HFF-Myc (cell line): Measurements from ENCODE around the gene CHMP3.

ENCODE experiments used
- DNase-seq: peaks from one replicate; pipeline ENCODE4 v3.0.0-alpha.2; 2011; ENCODE audit warnings: low read depth; ENCODE audit errors: extremely low read depth
- H3K4me3 ChIP-seq: replicated peaks from 2 replicates; pipeline ENCODE4 v1.5.1; 2011; ENCODE audit warnings: low read depth, mild to moderate bottlenecking, control low read depth, low read length
- CTCF ChIP-seq: IDR thresholded peaks from 2 replicates; pipeline ENCODE4 v1.5.1; 2012; ENCODE audit warnings: mild to moderate bottlenecking, low read depth, low read length, control low read depth; ENCODE audit errors: missing control alignments

CHMP3 gene

DNA sequence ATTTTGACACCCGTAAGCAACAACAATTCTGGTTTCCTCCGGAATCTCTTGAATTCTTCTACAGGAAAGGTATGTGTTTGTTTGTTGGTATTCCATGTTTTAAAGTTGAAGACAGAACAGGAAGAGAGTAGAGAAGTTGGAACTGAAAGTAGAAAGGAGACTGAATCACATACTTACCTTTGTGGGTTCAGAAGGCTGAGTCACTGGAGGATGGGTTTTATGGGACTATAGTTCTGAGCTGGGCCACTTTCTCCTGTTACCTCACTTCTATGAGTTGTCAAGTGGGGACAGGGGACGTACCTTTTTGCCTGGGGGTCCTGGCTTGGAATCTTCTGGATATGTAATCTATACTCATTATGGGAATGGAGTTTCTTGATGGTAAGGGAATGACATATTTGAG lies 81.2 kb downstream of the CHMP3 start:
- no peak for DNase-seq
- TF ChIP-seq CTCF: no peak
- no peak overlapping the region for H3K4me3 ChIP-seq

- no peak for DNase-seq
- H3K4me3 ChIP-seq: no peak overlapping the region
- no peak for TF ChIP-seq CTCF
Observed at GRCh38 chr2:86480105-86480504, 83.1 kb downstream of the CHMP3 start.

GRCh38 chr2:86477349-86477748 lies 85.9 kb downstream of the CHMP3 start:
- no peak for DNase-seq
- H3K4me3 ChIP-seq: no peak overlapping the region
- no peak for TF ChIP-seq CTCF

DNA sequence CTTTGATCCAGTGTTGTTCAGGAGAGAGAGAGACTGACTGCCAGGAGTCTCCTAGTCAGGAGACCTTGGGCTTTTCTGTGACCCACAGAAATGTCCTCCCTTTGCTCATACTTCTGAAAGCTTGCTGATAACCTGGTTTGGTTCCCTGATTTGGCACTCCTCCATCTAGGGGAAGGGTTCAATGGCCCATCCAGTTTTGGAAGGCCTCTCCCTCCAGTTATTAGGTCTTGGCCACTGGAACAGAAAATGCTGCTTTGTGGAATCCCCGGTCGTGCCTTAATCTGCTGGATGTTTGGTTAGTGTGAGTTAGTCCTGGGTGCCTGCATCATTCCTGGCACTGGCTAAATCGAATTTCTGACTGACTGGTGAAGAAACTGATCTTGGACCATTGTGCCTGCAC lies 86.3 kb downstream of the CHMP3 start:
- no peak for DNase-seq
- H3K4me3 ChIP-seq: no peak overlapping the region
- TF ChIP-seq CTCF: no peak

DNA sequence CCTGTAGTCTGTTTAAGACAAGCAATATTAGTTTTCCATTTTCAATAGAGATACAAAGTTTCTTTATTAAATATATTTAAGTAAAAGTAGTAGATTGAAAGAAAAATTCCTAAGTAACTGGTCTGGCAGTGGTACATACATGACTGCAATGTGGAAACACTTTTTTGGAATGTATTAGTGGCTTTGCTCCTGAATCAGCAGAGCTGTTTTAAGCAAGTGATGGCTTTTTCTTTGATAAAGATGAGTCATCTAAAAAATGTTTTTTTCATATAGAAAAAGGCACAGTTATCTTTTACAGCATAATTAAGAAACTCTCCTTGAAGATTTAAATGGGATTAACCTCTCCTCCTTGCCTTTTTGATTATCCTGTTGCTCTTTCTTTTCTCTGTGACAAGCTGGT lies 87.2 kb downstream of the CHMP3 start:
- H3K4me3 ChIP-seq: no peak overlapping the region
- DNase-seq: no peak
- no peak for TF ChIP-seq CTCF

DNA sequence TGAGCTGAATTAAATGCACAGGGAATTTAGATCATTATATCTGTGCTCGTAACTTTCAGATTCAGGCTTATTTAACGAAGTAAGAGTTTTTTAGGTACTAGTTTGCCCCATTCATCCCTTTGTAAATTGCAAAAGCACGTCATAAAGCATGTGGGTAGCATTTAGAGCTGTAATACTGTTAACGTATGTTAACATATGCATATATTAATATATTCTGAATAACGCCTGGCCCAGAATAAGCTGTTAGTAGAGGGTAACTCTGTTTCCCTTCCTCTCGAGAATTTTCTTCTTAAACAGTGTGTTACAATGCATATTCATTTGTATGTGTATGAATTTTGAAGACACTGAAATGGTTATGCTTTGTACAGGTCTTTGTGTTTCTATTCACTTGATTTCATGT lies 91.6 kb downstream of the CHMP3 start:
- DNase-seq: no peak
- no peak for TF ChIP-seq CTCF
- no peak overlapping the region for H3K4me3 ChIP-seq

DNA sequence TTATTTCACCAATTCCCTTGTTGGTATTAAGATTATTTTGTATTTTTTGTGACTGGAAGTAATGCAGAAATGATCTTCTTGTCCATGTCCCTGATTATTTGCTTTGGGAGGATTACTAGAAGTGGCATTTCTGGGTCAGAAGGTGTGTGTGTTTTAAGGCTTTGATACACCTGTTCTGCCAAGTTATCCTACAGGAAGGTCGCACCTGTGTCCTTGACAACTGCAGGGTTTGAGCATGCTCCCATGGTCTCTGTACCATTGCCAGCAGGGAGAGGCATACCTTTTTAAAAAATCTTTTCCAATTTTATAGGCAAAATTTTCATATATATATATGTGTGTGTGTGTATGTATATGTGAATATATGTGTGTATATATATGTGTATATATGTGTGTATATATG lies 92.4 kb downstream of the CHMP3 start:
- H3K4me3 ChIP-seq: no peak overlapping the region
- no peak for TF ChIP-seq CTCF
- no peak for DNase-seq
